Endothelial cell of umbilical vein (primary cell): ENCODE data around the gene GALR2. TPM values are rescaled to one million over a fixed set of nuclear protein-coding genes. Genes with fewer than 3 reads are reported as not detected.

ENCODE experiments used
- BruUV-seq: library from RNA; stranded (reverse); fragments of 400-500 nt; replicated peaks from 2 replicates; lab custom pipeline; 2021; lab: Mats Ljungman, UMichigan
- CTCF ChIA-PET: fragments of 300-600, 350-600 bp; sonication (Branson Sonifier 250); formaldehyde crosslinking; loops from one replicate; lab custom pipeline; 2021; ENCODE audit warnings: antibody characterized with exemption, inconsistent platforms; lab: Charles Lee
- POLR2A ChIA-PET: fragments of 300-600, 350-600 bp; sonication (Branson Sonifier 250); formaldehyde crosslinking; loops from one replicate; lab custom pipeline; 2021; ENCODE audit warnings: antibody characterized with exemption, inconsistent platforms; lab: Charles Lee
- DNase-seq: peaks from one replicate; pipeline ENCODE4 v3.0.0-alpha.2; 2011; ENCODE audit warnings: low read depth, low spot score
- FAIRE-seq: peaks from 2 replicates; lab custom pipeline; 2011; peaks lifted over from hg19 to GRCh38; lab: Jason Lieb, UNC
- H2AFZ ChIP-seq: 2 replicates; pipeline ENCODE4 v1.6.0; 2012; ENCODE audit warnings: low read depth, low read length, control low read depth, inconsistent platforms
- H3K27ac ChIP-seq: 2 replicates; pipeline ENCODE4 v1.5.1; 2011; ENCODE audit warnings: low read depth, mild to moderate bottlenecking, control low read depth, low read length, moderate library complexity; ENCODE audit not compliant: insufficient read depth
- H3K27me3 ChIP-seq, 2 experiments: 2 replicates each; pipeline versions ENCODE4 v1.6.0 to v1.6.1; 2011; ENCODE audit warnings: low read length in 2 of 2, mixed read lengths in 1 of 2; ENCODE audit not compliant: control insufficient read depth in 2 of 2, insufficient read depth in 2 of 2
- H3K36me3 ChIP-seq, 2 experiments: 2 replicates in 1 of 2; 3 replicates in 1 of 2; pipeline ENCODE4 v1.5.1; 2011; ENCODE audit warnings: low read length in 2 of 2, mild to moderate bottlenecking in 1 of 2, moderate library complexity in 1 of 2; ENCODE audit not compliant: control insufficient read depth in 2 of 2, insufficient read depth in 2 of 2; ENCODE audit errors: extremely low read depth in 1 of 2
- H3K4me1 ChIP-seq: 3 replicates; pipeline ENCODE4 v1.5.1; 2011; ENCODE audit warnings: mild to moderate bottlenecking, low read length; ENCODE audit not compliant: control insufficient read depth, insufficient read depth; ENCODE audit errors: extremely low read depth
- H3K4me2 ChIP-seq: 2 replicates; pipeline ENCODE4 v1.6.1; 2011; ENCODE audit warnings: low read length, control low read depth, mixed read lengths; ENCODE audit not compliant: insufficient read depth
- H3K4me3 ChIP-seq, 3 experiments: fragments of 200-600 bp in 1 of 3; sonication (generic), shearing (Covaris generic) in 1 of 3; replicated peaks in 1 of 3; 2 replicates each; pipeline ENCODE4 v1.5.1; 2011 to 2016; ENCODE audit warnings: control low read depth in 3 of 3, low read length in 3 of 3, mild to moderate bottlenecking in 2 of 3, inconsistent platforms in 1 of 3, low read depth in 1 of 3, moderate library complexity in 1 of 3; ENCODE audit not compliant: insufficient read depth in 1 of 3
- H3K79me2 ChIP-seq: 2 replicates; pipeline ENCODE4 v1.6.0; 2012; ENCODE audit warnings: low read length, inconsistent platforms; ENCODE audit not compliant: control insufficient read depth, insufficient read depth
- H3K9ac ChIP-seq: replicated peaks from 2 replicates; pipeline ENCODE3; 2011; ENCODE audit warnings: low read length, control low read depth; ENCODE audit not compliant: insufficient read depth; ENCODE audit errors: extremely low read depth
- H3K9me1 ChIP-seq: replicated peaks from 3 replicates; pipeline ENCODE4 v1.6.0; 2011; ENCODE audit warnings: mild to moderate bottlenecking, low read length; ENCODE audit not compliant: control insufficient read depth, insufficient read depth; ENCODE audit errors: extremely low read depth
- H3K9me3 ChIP-seq: replicated peaks from 2 replicates; pipeline ENCODE4 v1.5.1; 2012; ENCODE audit warnings: low read length, inconsistent platforms; ENCODE audit not compliant: control insufficient read depth, insufficient read depth
- H4K20me1 ChIP-seq: replicated peaks from 2 replicates; pipeline ENCODE3; 2011; ENCODE audit warnings: mild to moderate bottlenecking, low read length; ENCODE audit not compliant: control insufficient read depth, insufficient read depth; ENCODE audit errors: extremely low read depth
- CTCF ChIP-seq, 2 donors: IDR thresholded peaks; 1 replicate in 1 of 2; 2 replicates in 1 of 2; pipeline ENCODE4 v1.5.1; 2011; ENCODE audit warnings: low read length in 2 of 2, mild to moderate bottlenecking in 2 of 2, moderate library complexity in 2 of 2, control low read depth in 1 of 2, inconsistent platforms in 1 of 2, low read depth in 1 of 2; ENCODE audit not compliant: insufficient read depth in 1 of 2; ENCODE audit errors: extremely low read depth in 1 of 2
- EZH2 ChIP-seq: IDR thresholded peaks from 2 replicates; pipeline ENCODE4 v1.6.1; 2012; ENCODE audit warnings: borderline replicate concordance, low read depth, mild to moderate bottlenecking, moderate library complexity, low read length, inconsistent platforms; ENCODE audit not compliant: severe bottlenecking
- FOS ChIP-seq: IDR thresholded peaks from 2 replicates; pipeline ENCODE4 v1.6.1; 2011; ENCODE audit warnings: mild to moderate bottlenecking, low read length, moderate library complexity, borderline replicate concordance; ENCODE audit not compliant: insufficient read depth
- GATA2 ChIP-seq: IDR thresholded peaks from 2 replicates; pipeline ENCODE4 v1.7.0; 2011; ENCODE audit warnings: low read depth, mild to moderate bottlenecking, moderate library complexity, mixed read lengths, low read length; ENCODE audit not compliant: insufficient read length, insufficient read depth
- JUN ChIP-seq: IDR thresholded peaks from 2 replicates; pipeline ENCODE4 v1.6.1; 2011; ENCODE audit warnings: borderline replicate concordance, low read depth; ENCODE audit not compliant: insufficient read length, insufficient read depth
- MAX ChIP-seq: IDR thresholded peaks from 2 replicates; pipeline ENCODE4 v1.6.1; 2011; ENCODE audit not compliant: insufficient read depth, insufficient read length
- MYC ChIP-seq: IDR thresholded peaks from one replicate; pipeline ENCODE4 v1.6.1; 2011; ENCODE audit warnings: mild to moderate bottlenecking, low read depth, low read length
- POLR2A ChIP-seq: IDR thresholded peaks from 2 replicates; pipeline ENCODE4 v1.6.1; 2012; ENCODE audit warnings: low read depth, mild to moderate bottlenecking, control low read depth, low read length
- POLR2AphosphoS5 ChIP-seq: IDR thresholded peaks from 2 replicates; pipeline ENCODE4 v1.6.1; 2012; ENCODE audit warnings: low read depth, mild to moderate bottlenecking, control low read depth, low read length, moderate library complexity; ENCODE audit not compliant: insufficient read depth
- dilution Hi-C: fragments of 300-500 bp; cut with MboI; formaldehyde crosslinking; loops from one replicate; pipeline ENCODE4 v1.15.0; 2019; ENCODE audit warnings: low sequenced_read_pairs; ENCODE audit not compliant: extremely low pct_ligation_motif_present
- intact Hi-C: fragments of 100-400 bp; cut with micrococcal nuclease; formaldehyde crosslinking; loops from one replicate; pipeline ENCODE4 v1.10.0; 2022
- polyA plus RNA-seq, 4 experiments: library from polyadenylated mRNA; depleted of rRNA in 3 of 4; stranded (reverse) in 3 of 4; unstranded in 1 of 4; fragments of >200 nt; gene quantifications; 2 replicates each; pipeline versions ENCODE4 v1.2.1 to v1.2.3, GENCODE V29; 2011 to 2012; ENCODE audit warnings: missing spikeins in 1 of 4
- total RNA-seq: library from RNA; stranded (reverse); gene quantifications from 2 replicates; pipeline ENCODE4 v1.2.3, GENCODE V29; 2021

GALR2 gene
- total and polyA plus RNA-seq, 2 donors (not counting 3 experiments of a cell fraction or from before 2014, with no cell fraction given): 0.47 TPM; not detected in 1

DNA sequence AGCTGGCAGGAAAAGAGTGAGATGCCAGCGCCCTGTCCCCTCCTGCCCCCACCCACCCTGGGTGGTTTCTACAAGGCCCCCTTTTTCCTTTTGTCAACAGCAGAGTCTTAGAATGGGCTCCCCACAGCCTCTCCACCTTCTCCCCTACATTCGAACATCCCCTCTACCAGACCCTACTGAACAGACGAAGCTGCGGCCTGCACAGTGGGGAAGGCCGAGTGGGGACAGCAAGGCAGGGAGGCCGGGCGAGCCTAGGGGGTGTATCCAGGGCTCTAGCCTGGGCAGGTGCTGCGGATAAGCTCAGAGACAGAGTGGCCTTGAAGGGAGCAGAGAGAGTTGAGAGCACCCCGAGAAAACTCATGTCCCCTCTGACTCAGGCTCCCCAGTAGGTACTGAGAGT lies 11.8 kb downstream of the GALR2 start:
- TF ChIP-seq POLR2A (no peak), MYC (no peak), CTCF (IDR thresholded peaks at IDR 0.05; ENCODE audit: extremely low read depth in 1 of 2, insufficient read depth in 1 of 2, low read depth in 1 of 2, low read length in 2 of 2) (no peak), GATA2 (no peak), JUN (no peak), FOS (no peak)
- no peak overlapping the region for H3K4me3 ChIP-seq
- no peaks in the 10 kb centered on the region for H3K9me1 ChIP-seq
- no peak overlapping the region for H3K4me2 ChIP-seq
- DNase-seq (no peak), FAIRE-seq (no peak)
- no peaks in the 10 kb centered on the region for H4K20me1 ChIP-seq
- ChIA-PET POLR2A (no interaction called here), CTCF (interaction anchor here (0.7 kb wide), 1 partner anchor 9 kb away, joined by 4 read pairs; no protein-coding TSS in a partner anchor)
- no peaks in the 10 kb centered on the region for H3K27me3 ChIP-seq
- intact Hi-C loops (no loop called here), dilution Hi-C loops (no loop called here)
- H3K9me3 ChIP-seq: no peaks in the 10 kb centered on the region
- H3K36me3 ChIP-seq: peaks cover 4 to 78% of the 10 kb centered on the region in 2 experiments
- H2AFZ ChIP-seq: no peak overlapping the region
- H3K4me1 ChIP-seq: peaks cover 3% of the 10 kb centered on the region
- no peak overlapping the region for H3K27ac ChIP-seq
- H3K79me2 ChIP-seq: no peaks in the 10 kb centered on the region
- BruUV-seq: no TSS peak
- no peak overlapping the region for H3K9ac ChIP-seq

DNA sequence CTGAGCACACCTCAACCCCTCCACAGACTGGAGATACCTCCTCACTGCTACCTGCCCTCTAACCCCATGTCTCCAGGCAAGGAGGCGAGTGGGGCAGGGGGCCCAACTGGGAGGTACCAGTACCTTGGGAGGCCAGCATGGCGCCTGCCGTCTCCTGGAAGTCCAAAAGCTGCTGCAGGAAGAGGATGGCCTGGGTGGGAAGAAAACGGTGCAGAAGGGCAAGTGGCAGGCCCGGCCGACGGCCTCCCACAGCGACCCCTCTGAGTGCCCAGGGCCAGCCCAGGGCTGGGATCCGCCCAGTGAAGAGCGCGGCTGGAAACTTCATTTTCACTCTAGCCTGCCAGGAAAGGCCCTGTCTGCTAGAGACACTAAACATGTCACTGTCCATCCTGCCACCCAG lies 12.9 kb downstream of the GALR2 start:
- no peak for TF ChIP-seq POLR2A
- TF ChIP-seq MAX: no peak
- TF ChIP-seq MYC: no peak
- no peak for TF ChIP-seq JUN
- no peak for TF ChIP-seq CTCF (IDR thresholded peaks at IDR 0.05; ENCODE audit: extremely low read depth in 1 of 2, insufficient read depth in 1 of 2, low read depth in 1 of 2, low read length in 2 of 2)
- TF ChIP-seq POLR2AphosphoS5: no peak
- TF ChIP-seq EZH2: no peak
- TF ChIP-seq GATA2: no peak
- TF ChIP-seq FOS: no peak
- CTCF ChIA-PET: no interaction called here

More for the DNA sequence above, 12.9 kb downstream of the GALR2 start:
- no peaks in the 10 kb centered on the region for H3K27me3 ChIP-seq
- POLR2A ChIA-PET: no interaction called here
- H3K79me2 ChIP-seq: no peaks in the 10 kb centered on the region
- peaks cover 10% of the 10 kb centered on the region for H3K4me1 ChIP-seq
- no peaks in the 10 kb centered on the region for H3K9me1 ChIP-seq
- H3K9ac ChIP-seq: no peak overlapping the region
- H3K36me3 ChIP-seq: peaks cover 4 to 76% of the 10 kb centered on the region in 2 experiments
- H4K20me1 ChIP-seq: no peaks in the 10 kb centered on the region
- FAIRE-seq: no peak
- dilution Hi-C loops (no loop called here), intact Hi-C loops (no loop called here)
- H2AFZ ChIP-seq: no peak overlapping the region
- BruUV-seq: no TSS peak
- no peak overlapping the region for H3K4me3 ChIP-seq
- H3K9me3 ChIP-seq: no peaks in the 10 kb centered on the region
- no peak overlapping the region for H3K27ac ChIP-seq
- no peak overlapping the region for H3K4me2 ChIP-seq
- DNase-seq: no peak
